Epithelial cell of proximal tubule (primary cell): ENCODE measurements around the gene CACNA1D. TPM values are rescaled to one million over a fixed set of nuclear protein-coding genes. Genes with fewer than 3 reads are reported as not detected.

ENCODE experiments used
- DNase-seq: peaks from one replicate; pipeline ENCODE4 v3.0.0-alpha.2; 2011; ENCODE audit warnings: low read depth
- H3K4me3 ChIP-seq: 2 replicates; pipeline ENCODE4 v1.5.1; 2011; ENCODE audit warnings: low read depth, mild to moderate bottlenecking, low read length
- total RNA-seq: library from RNA; depleted of rRNA; stranded (reverse); fragments of >200 nt; gene quantifications from 2 replicates; pipeline ENCODE4 v1.2.3, GENCODE V29; 2015
- TF ChIP-seq, protein P1 (sequence below): conservative IDR thresholded peaks from 2 replicates; pipeline ENCODE4 v1.5.1; 2012; ENCODE audit warnings: low read depth, mild to moderate bottlenecking, low read length

Gene CACNA1D
- total RNA-seq, 1 donor from 2014 or later = 1.9 TPM

DNA sequence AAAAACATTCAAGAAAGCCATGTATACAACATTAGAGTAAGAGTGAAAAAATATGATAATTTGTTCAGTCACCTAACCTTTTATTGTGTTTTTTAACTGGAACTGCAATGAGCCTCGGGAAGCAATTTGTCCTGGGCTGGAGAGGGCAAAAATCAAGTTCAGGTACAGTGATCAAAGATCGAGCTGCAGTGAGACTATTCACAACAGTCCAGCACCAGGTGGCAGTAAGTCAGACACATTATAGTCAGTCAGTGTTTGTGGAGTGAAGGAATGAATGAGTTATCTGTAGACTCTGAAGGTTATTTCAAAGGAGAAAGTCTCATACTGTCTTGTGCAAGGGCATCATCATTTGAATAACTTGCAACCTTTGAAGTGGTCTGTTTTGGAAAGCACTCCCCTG lies 235.2 kb downstream of the CACNA1D start:
- no peak for DNase-seq
- no peak overlapping the region for H3K4me3 ChIP-seq
- TF ChIP-seq, protein P1, sequence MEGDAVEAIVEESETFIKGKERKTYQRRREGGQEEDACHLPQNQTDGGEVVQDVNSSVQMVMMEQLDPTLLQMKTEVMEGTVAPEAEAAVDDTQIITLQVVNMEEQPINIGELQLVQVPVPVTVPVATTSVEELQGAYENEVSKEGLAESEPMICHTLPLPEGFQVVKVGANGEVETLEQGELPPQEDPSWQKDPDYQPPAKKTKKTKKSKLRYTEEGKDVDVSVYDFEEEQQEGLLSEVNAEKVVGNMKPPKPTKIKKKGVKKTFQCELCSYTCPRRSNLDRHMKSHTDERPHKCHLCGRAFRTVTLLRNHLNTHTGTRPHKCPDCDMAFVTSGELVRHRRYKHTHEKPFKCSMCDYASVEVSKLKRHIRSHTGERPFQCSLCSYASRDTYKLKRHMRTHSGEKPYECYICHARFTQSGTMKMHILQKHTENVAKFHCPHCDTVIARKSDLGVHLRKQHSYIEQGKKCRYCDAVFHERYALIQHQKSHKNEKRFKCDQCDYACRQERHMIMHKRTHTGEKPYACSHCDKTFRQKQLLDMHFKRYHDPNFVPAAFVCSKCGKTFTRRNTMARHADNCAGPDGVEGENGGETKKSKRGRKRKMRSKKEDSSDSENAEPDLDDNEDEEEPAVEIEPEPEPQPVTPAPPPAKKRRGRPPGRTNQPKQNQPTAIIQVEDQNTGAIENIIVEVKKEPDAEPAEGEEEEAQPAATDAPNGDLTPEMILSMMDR = peak; percentile 56

DNA sequence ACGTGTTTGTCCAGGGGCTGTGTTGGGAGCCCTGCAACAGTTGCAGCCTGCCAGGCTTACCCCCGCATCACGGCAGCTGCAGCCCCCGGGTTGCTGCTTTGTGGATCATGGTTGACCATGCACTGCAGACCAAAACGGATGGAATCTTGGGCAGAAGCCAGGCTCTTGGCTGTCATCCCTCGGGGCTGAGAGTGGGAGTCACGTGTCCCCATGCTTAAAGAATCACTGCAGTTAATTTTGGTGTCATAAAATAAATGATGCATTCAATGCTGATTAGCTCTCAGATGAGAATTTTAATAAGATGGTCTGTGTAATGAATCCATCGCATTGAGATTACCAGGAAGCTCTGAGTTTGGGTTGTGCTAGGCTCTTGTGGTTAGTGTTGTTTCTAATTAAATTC lies 236.2 kb downstream of the CACNA1D start:
- H3K4me3 ChIP-seq = no peak overlapping the region
- DNase-seq = no peak
- TF ChIP-seq, protein P1 = no peak

DNA sequence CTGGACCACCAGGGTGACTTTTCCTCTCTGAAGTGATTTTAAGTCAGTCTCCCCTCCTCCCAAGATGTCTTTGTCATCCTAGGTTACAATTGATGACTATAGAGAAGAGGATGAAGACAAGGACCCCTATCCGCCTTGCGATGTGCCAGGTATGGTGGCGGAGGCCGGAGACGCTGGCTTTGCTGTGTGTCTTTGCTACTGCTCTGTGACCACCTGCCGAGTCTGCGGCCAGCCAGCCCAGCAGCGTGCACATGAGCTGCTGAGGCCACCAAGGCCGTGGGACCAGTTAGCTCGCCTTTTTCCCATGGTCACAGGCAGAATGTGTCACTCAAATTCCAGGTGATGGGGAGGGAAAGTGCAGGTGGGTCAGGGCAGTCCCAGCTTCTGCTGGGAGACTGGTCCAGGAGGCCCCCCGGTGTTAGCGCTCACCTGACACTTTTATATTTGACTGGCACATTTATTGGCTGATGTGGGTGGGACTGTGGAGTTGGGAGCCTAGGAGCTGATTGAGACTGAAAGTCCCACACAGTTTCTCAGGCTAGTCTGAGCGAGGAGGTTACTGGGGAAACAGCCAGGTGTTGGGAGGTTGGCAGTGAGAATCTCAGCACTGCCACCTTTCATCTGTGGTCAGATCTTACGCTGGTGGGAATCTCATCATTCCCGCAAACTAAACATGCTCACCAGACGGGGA lies 237.7 kb downstream of the CACNA1D start:
- DNase-seq = no peak
- no peak overlapping the region for H3K4me3 ChIP-seq
- TF ChIP-seq, protein P1 = no peak

DNA sequence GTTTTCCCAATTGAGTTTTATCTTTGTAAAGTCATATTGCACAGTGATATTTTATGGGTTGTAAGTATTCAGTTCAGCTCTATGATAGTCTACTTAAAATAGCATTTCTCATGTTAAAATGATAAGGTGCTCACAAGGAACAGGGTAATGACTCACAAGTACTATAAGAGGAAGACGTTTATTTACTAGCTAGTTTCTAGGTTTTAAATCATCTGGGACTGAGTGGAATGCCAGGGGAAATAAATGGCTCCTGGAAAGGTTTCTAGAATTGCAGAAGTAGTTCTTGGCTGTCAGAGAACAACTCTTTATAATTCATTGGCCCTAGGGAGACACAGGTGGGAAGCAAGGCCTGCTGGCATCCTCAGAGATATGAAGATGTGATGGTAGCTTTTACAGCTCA lies 239.0 kb downstream of the CACNA1D start:
- no peak overlapping the region for H3K4me3 ChIP-seq
- TF ChIP-seq, protein P1 = no peak
- DNase-seq = no peak

DNA sequence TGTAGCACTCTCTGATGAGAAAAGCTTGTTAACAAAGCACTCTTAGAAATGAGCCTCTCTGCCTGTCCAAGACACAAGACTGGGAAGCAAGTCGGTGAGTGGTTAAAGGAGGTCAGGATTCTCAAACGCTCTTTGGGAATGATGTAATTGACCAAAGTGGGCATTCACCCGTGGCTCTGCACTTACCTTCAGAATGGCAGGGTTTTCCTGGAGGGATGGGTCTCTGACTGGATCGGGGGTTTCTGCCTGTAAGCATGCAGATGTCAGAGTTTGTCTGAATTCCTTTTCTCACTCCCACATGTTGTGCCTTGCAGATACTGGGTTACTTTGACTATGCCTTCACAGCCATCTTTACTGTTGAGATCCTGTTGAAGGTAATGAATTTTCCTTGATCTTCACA lies 245.6 kb downstream of the CACNA1D start:
- TF ChIP-seq, protein P1 = no peak
- no peak for DNase-seq
- H3K4me3 ChIP-seq = no peak overlapping the region

DNA sequence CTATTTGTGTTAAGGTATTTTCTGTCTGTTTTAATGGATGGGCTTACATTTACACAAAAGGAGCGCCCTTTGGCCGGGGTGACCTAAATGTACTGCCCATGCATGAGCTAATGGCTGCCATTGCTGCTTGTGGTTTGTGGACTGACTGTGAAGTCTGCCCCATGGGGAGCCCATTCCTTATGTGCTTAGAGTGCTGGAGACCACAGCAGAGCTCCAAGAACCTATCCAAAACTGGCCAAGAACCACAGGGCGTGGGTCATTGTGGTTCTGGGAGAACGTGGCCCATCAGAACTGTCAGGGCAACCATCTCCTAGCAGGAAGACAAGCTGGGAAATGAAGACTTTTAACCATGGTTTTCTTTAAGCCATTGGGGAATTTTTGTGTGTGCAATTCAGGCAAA lies 246.5 kb downstream of the CACNA1D start:
- TF ChIP-seq, protein P1 = no peak
- no peak for DNase-seq
- no peak overlapping the region for H3K4me3 ChIP-seq

DNA sequence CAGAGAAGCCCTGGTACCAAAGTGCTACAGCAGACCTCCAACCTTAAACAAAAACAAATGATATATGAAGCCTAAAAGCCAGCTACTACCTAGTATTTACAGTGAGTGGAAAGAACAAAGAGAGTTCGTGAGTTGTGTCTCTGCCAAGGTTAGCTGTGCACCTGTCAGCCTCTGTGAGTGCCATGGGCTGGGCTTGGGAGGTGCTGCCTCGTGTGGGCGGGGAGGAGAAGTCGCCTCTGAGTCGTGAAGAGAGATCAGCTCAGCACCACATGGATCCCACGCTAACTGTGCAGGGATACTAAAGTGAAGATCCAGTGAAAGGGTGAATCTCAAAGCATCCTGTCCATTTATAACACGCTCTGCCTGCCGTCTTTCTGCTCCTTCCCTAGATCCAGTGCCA lies 249.9 kb downstream of the CACNA1D start:
- TF ChIP-seq, protein P1 = peak; percentile 26
- no peak overlapping the region for H3K4me3 ChIP-seq
- no peak for DNase-seq
